PC-3 (cell line): ENCODE measurements around the gene ZNF513.

Experiments used
- CTCF ChIP-seq: fragments of 300-600 bp; sonication (generic); conservative IDR thresholded peaks from 2 replicates; pipeline ENCODE4 v1.5.1; 2017; ENCODE audit warnings: antibody characterized with exemption, low read depth, mild to moderate bottlenecking, low read length
- EZH2 ChIP-seq: fragments of 300-600 bp; sonication (generic); IDR thresholded peaks from one replicate; pipeline ENCODE4 v1.6.1; 2017; ENCODE audit warnings: antibody characterized with exemption, mild to moderate bottlenecking, low read length; ENCODE audit not compliant: unreplicated experiment
- EZH2phosphoT487 ChIP-seq: fragments of 300-600 bp; sonication (generic); IDR thresholded peaks from 2 replicates; pipeline ENCODE4 v1.6.1; 2018; ENCODE audit warnings: mild to moderate bottlenecking, antibody characterized with exemption, low read length, borderline replicate concordance

GRCh38 chr2:27381577-27382181, 1.1 kb upstream of the ZNF513 start:
- TF ChIP-seq CTCF (no peak), EZH2 (no peak), EZH2phosphoT487 (no peak)
